Kidney capillary endothelial cell (primary cell): ENCODE results near the gene OR6N2.

Source experiments
- DNase-seq: peaks from one replicate; pipeline ENCODE4 v3.0.0-alpha.2; 2018; ENCODE audit warnings: low spot score

OR6N2 gene, protein sequence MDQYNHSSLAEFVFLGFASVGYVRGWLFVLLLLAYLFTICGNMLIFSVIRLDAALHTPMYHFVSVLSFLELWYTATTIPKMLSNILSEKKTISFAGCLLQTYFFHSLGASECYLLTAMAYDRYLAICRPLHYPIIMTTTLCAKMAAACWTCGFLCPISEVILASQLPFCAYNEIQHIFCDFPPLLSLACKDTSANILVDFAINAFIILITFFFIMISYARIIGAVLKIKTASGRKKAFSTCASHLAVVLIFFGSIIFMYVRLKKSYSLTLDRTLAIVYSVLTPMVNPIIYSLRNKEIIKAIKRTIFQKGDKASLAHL

DNA sequence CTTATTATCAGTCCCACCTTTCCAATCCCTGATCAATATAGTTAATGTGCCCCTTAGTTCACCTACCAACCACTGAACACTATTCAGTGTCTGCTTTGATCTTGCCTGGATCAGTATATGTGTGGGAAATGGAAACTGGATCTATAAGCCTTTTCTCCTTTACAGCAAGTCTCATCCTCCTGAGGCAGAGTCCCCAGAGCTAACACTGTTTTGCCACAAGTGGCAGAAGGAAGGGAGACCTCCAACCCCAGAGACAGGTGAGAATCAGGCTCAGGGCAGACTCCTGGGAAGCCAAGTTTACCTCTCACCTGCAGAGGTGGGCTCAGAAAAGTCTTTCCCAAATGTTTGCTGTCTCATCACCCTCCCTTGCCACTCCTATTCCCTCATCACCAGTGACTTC, at the start of gene OR6N2:
Gene OR6N2, minus strand, starts transcription at position 101 of the 400 bp plus-strand sequence. CDS start 3,569 bp downstream, outside the sequence.
- no peak for DNase-seq

DNA sequence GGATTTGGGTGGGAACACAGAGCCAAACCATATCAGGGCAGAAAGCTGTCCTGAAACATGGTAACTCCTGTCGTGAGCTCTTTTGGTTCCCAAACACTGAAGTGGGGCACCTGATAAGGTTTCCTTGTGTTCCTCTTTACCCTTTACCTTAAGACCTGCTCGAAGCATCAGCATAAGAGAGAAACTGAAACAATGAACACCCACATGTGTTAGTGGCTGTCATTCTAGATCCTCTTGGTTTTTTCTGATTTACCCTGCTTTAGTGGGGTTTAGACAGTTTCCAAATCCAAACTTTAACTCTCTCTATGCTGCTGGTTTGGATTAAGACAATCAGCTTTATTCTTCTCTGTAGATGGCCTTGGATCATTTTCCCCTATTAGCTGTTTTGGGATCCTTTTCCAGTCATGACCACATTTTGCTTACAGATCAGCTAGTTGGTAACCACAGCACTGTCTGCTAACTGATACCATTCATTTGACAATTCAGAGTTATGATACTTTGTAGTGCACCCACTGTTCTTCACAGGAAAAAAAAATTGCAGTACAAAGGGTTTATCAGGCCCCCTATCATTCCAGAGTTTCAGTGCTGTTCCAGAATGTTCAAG, 49.2 kb upstream of the OR6N2 start:
- no peak for DNase-seq

DNA sequence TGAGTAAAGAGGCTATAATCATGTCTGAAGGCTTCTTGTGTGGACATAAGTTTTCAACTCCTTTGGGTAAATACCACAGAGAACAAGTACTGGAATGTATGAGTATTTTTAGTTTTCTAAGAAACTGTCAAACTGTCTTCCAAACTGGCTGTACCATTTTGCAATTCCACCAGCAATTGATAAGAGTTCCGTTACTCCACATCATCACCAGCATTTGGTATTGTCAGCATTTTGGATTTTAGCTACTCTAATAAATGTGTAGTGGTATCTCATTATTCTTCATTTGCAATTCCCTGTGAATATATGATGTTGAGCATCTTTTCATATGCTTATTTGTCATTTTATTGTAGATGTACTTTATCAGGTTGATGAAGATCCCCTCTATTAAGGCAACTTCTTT, 40.7 kb upstream of the OR6N2 start:
- no peak for DNase-seq

DNA sequence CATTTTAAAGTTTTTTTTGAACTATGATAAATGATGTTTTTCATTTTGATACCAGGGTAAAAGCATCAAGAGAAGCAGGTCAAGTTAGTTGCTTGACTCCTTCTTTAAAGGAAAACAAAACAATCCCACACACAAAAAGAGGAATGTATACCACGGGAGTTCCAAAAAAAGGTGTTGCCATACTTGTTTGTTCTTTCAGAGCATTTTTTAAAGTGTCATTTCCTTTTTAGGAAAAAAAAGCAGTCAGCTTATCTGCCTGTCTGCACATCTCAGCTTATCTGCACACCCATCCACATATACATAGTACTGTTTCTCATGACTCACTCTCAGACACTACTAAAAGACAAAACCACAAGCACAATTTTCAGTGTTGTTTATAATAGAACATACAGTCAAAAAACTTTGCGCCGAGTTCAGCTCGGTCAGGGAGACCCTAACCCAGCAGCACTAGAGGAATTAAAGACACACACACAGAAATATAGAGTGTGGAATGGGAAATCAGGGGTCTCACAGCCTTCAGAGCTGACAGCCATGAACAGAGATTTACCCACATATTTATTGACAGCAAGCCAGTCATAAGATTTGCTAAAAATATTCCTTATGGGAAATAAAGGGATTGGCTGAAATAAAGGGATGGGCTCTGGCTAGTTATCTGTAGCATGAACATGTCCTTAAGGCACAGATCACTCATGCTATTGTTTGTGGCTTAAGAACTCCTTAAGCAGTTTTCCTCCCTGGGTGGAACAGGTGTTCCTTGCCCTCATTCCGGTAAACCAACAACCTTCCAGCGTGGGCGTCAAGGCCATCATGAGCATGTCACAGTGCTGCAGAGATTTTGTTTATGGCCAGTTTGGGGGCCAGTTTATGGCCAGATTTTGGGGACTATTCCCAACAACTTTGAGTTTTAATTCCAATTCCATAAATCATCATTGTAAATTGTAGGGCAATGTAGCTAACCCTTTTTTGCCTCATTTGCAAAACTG, 38.7 kb upstream of the OR6N2 start:
- no peak for DNase-seq

DNA sequence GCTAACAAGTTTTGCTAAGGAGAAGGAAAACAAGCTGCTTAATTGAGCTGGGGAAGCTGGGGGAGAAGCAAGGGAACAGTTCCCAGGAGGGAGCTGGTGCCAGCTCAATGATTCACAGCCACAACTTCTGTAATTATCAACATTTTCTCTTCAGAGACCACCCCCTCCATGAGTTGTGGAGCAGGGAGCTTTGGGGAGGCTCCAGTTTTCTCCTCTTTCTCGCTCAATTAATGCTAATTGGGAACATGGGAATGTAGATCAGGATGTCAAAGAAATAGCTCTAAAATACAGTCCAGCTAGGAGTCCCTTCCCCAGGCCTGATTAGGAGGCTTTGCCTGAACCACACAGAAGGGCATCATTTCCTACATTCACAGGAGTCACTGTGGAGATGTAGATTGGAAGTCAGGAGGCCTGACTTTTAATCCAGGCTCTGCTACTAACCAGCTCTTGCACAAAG, 38.0 kb upstream of the OR6N2 start:
- DNase-seq = no peak

DNA sequence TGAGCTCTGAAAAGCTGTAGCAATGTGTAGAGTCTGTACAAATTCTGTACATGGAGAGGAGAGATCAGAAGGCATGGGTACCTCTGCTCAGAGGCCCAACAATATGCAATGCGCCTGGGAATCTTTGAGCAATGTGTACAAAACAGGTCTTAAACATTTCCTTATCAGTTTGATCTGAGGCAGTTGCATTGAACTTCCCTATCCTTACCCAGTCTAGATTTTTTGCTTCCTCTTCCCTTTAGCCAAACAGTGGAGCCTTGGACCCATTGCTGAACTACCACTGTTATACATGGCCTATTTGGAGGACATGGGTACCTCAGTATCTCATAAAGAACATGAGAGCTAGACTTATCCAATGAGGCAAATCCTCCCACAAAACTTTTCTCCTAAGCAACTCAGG, 37.6 kb upstream of the OR6N2 start:
- no peak for DNase-seq

DNA sequence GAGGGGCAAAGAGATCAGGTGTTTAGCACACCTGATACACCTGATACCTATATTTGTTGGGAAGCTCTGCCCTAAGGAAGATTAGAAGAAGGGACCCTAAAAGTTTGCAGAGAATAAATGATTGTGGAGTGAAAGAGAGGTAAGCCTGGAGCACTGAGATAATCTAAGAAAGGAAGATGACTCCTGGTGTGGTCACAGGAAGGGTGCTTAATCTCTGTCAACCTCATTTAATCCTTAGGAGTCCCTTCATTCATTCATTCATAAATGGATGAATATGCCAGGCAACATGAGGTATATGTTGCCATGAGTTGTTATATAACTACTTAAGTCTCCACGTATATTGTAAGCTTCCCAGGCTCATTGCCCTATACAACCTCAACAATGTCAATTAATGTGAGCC, 34.0 kb upstream of the OR6N2 start:
- no peak for DNase-seq

DNA sequence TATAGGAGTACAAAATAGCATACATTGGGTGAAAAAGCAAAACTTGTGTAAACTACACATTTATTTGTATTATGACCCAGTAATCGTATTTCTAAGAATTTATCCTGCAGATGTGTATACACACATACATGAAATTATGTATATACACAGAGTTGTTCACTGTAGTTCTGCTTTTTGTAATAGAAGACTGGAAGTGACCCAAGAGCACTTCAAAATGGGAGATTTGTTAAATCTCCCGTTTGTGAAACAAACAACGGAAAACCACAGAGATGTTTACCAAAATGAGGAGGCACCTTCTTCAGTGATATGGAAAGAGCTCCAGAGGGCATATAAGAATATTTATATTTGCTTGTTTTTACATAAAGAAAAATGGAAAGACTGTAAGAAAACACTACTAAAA, 32.2 kb upstream of the OR6N2 start:
- no peak for DNase-seq

DNA sequence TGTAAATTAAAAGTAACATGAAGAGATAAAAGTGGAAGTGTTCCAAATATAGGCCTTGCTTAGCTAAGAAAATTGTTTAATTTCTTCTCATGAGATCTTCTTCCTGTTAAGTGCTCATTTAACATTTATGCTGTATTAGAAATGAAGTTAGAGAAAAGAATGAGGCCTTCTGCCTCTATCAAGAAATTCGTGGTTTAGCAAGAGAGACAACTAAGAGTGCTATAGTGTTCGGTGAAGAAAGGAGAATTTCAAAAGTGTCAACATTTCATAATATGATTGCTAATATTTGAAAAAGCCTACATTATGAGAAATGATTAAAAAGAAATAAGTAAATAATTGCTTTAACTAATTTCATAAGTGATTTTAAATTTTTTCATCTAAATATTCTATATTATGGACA, 31.3 kb upstream of the OR6N2 start:
- DNase-seq = no peak

DNA sequence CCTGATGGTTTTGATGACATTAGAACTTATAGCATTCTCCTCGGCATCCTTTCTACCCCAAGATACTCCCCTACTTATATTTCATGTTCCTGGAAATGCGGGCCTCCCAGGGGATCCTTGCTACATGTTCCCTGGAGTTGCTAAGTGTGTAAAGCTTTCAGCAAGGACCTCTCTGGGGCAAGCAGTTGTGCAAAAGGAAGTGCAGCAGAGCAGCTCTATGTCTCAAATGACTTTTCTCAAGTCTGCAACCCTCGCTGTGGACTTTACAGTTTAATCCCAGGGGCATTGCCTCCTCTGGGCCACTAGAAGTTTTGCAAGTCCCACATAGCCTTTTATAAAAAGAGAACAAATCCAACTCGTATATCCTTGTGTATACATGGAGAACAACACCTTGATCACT, 29.3 kb upstream of the OR6N2 start:
- DNase-seq = no peak

DNA sequence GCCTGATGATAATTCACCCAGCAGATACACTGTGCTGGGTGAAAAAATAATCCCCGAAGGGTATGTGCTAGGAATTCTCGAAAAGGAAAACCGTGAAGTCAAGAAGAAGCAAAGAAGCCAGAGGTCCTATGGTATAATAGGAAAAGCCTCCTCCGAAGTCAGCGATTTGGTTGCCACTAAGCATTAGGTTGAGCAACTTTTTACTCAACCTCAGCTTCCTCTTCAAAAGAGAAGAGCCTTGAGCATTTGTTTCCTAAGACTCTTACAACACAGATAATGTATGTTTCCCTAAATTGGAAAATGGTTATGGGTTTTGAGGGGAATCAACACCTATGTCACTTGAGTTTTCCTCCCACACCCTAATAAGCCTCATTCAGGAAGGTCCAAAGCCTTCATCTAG, 28.9 kb upstream of the OR6N2 start:
- no peak for DNase-seq

DNA sequence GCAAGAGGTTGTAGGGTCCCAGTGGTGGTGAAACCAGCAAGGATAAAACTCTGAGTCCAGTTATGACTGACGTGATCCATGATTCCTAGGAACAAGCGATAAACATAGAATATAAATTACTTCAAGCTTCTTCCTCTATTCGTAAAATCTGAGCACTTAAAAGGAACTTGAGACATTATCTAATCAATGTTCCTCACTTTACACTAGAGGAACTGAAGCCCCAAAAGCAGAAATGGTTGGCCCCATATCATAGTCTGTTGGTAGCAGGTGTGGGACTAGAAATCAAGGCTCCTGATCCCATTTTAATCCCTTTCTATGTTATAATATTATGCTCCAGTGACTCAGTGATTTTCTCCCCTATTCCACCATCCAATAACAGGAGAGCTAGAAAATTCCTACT, 28.3 kb upstream of the OR6N2 start:
- DNase-seq = no peak

DNA sequence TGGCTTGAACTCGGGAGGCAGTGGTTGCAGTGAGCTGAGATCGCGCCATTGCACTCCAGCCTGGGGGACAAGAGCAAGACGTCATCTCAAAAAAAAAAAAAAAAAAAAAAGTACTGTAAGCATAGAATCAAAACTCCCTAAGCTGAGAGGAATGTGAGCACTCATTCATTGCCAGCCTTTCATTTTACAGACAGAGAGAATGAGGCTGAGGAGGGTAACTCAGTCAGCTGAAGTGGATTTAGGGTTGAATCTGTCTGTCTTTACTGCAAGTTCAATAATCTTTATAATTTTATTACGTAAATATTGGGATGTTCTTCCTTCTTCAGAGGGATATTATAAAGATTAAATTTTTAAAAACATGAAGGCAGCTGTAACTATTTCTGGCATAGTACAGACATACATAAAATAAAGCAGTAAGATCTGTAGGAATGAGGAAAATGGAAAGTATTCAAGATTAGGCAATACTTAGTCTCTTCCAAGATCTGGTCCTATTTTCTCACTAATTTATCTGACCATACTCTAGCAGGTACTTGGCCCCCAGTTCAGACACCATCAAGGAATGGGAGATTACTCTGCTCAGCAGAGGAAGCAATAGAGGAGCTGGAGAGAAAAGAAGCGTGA, 26.0 kb upstream of the OR6N2 start:
- DNase-seq = no peak

DNA sequence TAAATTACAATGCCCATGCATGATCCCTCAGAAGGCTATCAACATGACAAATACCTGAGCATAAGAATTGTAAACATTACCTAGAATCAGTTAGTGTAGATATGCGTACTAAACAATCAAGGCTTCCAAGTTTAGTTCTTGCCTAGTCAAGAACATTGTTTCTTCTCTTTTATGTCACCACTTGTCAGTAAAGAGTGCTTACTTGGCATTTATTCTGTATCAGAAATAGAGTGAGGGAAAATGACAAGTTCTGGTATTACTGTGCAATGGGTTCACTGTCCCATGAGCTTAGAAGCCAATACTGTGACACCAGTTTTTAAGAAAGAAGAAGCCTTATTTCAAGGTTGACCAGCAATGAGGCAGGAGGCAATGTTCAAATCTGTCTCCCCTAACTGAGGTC, 22.7 kb upstream of the OR6N2 start:
- no peak for DNase-seq

DNA sequence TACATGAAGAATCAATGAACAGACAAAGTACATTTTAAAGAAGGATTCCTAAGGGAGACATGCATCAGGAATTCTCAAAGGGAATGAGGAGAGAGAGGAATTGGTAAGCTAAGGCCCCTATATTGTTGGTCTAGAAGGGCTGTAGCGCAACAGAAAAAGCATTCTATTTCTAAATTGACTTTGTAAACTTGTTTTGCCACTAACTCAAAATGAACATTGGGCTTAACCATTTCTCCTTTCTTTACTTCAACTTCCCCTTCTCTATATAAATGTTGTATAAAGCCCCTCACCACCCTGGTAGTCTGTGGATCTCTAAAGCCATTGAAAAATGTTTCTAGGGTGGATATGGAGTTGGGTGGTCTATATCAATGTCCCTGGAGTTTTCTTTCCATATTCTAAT, 20.4 kb upstream of the OR6N2 start:
- no peak for DNase-seq

DNA sequence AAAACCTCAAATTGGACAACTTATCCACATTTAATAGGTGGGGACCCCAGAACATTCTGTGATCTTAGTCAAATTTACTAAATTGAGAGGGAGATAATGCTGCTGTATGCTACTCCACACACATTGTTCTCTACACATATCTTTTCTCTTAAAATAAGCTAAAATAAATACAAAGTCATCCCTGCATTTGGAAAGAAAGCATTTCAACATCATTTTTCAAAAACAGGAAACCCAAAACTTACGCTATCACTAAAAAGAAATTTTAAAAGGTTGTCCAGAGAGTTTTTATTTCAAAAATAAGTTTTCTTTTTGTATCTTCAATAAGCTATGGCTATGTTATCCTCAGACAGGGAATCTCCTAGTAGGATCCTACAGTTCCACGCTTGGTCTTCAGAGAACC, 19.5 kb upstream of the OR6N2 start:
- no peak for DNase-seq

DNA sequence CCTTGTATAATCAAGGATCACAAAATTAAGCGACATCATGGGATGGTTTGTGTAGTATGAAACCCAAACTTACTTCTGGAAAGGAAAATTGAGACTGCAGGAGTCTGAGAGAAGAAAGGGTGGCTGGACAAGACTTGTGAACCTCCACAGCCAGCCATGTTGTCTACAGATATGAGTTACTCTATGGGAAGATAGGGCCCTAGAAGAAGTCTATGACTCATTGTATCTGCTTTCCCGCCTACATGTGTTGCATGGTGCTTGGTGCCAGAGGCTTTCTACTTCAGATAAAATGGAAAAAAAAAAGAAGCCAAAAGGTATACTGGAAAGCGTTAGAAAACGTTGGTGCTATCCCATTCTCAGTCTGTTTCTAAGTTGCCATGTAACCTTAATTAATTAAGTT, 18.7 kb upstream of the OR6N2 start:
- DNase-seq = no peak

DNA sequence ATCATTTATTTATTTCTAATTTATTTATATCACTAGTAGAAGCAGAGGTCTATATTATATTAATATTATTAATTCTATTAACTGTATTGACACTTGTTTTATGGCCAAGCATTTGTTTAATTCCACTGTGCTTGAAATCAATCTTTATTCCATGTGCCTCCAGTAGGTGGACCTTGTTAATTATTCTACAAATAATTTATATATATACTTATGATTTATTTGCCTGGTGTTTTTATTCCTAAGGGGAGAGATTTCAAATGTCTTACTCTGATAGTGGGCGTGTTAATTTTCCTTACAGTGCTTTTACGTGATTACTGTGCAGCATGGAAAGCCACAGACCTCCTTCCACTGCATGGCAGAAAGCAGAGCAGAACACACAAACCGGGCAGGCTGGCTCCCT, 17.5 kb upstream of the OR6N2 start:
- DNase-seq = no peak

DNA sequence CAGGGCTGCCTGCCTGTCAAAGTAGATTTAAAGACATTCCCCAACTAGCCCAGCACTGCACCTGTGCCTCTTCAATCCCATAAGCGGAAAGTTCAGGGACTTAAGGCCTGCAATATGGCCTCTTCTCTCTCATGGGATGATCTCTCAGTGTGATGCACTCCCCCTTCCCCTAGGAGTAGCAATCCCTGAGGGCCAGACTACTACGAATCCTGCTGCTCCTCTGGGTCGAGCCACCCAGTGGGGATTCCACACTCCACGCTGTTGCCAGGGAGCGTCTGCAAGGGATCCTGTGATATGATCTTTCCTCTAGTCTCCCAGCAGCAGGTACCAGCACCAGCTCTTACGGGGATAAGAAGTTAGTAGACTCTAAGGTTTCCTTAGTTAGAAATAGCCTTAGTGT, 13.2 kb upstream of the OR6N2 start:
- DNase-seq = no peak

DNA sequence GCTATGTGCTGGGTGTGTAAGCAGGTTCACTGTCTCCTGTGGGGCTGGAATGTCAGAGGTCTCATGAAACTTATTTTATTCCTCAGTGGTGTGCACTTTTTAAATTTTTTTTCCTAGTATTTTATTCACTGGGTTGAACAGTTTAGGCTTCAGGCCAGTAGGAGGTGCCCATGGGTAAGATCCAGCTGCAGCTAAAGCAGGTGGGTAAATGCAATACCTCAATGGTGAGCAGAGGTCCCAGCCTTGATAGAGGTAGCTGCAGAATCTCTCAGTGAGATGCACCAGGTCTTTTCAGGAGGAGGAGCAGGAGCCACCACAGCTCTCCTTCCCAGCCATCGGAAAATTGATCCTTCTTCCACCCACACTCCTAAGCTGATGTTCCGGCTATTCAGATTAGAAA, 12.6 kb upstream of the OR6N2 start:
- no peak for DNase-seq

DNA sequence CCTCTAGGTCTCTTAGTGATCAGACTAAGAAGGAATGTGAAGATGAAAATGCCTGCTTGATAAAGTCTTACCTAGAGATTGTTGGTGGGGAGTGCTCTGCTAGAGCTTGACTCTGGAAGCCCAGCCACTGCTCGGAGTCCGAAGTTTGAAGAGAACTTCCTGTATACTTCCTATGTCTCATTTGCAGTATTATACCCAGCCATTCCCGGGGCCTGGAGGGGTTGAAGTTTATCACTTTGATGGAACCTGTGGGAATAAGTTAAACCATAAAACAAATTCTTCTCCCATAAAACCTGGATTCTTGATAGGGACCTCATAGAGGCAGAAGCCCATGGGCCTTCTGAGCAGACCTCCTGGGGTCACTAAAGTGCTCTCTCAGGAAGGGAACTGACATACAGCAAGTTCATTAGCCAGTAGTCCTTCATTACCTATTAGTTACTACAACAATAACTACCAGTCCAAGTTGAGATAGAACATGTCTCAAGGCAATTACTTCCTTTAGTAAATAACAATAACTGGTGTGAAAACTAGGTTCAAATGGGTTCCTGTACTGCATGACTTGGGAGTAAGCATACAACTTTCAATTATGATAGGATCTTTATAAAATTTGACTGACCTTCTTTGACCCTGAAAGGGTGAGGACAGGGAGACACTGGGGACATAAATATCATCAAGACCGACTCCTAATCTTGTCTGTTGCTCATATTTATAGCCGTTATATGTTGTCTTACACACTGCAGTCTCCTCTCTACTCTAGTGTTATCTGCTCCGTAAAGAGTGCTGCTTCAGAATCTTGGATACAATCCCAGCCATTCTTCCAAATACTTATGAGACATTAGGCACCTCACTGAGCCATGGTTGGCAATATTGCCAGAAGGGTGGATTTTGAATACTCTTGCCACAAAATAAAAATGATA, 8.8 kb downstream of the OR6N2 start, which contains the start of gene OR6N1:
Gene OR6N1, minus strand, starts transcription at position 246 of the 917 bp plus-strand sequence. CDS start 5,513 bp downstream, outside the sequence.
- DNase-seq = no peak
